ELF-1 (cell line): Measurements from ENCODE around the gene IFNG.

Experiments
- DNase-seq: peaks from one replicate; pipeline ENCODE4 v3.0.0-alpha.2; 2016; ENCODE audit warnings: low read depth, low spot score

The IFNG gene

GRCh38 chr12:68166317-68166831, 6.8 kb upstream of the IFNG start:
- no peak for DNase-seq

GRCh38 chr12:68163560-68164081, 4.1 kb upstream of the IFNG start:
- no peak for DNase-seq

DNA sequence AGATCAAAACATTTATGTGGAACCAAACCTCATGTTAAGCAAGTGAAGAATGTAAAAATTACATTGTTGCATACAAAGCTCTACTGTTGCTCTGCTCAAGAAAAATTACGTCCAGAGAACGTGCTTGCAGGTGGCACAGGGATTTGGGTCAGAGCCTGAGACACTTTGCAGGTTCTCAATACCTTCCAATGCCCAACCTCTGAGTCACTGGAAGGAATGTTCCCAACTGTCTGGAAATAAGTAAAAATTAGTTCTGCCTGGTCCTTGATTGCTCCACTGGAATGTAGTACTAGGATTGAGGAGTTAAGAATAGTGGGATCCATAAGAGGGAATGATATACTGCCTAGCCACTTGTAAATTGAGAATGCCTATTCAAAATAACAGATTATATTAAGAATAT, 2.8 kb upstream of the IFNG start:
- DNase-seq: no peak

DNA sequence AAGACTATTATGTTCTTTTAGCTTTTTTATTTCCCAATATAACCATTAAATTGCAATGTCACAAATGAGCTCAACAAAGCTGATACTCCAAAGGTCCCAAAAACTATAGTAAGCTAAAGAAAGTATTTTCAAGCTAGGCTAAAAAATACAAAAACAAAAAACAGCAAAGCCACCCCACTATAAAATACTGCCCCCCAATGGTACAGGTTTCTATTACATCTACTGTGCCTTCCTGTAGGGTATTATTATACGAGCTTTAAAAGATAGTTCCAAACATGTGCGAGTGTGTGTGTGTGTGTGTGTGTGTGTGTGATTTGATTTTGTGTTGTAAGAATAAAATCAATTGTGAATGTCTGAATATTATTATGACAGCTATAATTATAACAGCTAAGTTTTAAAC, 1.1 kb downstream of the IFNG start:
- no peak for DNase-seq

GRCh38 chr12:68157380-68157779, 2.2 kb downstream of the IFNG start:
- DNase-seq: no peak

DNA sequence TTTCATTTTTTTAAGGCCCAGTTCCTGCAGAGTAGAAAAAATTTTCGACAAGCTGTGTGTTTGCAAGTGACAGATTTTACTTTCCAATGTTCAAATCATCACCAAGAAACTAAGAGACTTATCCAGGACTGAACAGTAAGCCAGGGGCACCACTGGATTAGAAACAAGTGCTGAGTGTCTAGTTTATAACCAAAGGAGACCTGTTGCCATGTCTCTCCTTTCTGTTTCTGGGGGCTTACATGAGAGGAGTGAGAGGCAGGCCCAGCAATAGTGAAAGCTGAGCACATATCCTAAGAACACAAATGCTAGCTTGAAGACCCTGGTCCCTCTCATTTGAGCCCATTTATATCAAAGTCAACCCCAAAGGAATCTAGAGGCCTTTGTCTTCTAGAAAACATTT, 2.9 kb downstream of the IFNG start:
- DNase-seq: no peak

DNA sequence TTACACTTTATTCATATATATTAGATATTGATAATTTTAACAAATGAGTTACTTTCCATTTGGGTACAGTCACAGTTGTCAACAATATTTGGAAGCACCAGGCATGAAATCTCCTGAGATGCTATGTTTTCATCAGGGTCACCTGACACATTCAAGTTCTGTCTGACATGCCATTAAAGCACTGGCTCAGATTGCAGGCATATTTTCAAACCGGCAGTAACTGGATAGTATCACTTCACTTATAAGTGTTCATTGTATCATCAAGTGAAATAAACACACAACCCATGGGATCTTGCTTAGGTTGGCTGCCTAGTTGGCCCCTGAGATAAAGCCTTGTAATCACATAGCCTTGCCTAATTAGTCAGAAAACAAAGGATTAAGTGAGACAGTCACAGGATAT, 4.8 kb downstream of the IFNG start:
- no peak for DNase-seq

DNA sequence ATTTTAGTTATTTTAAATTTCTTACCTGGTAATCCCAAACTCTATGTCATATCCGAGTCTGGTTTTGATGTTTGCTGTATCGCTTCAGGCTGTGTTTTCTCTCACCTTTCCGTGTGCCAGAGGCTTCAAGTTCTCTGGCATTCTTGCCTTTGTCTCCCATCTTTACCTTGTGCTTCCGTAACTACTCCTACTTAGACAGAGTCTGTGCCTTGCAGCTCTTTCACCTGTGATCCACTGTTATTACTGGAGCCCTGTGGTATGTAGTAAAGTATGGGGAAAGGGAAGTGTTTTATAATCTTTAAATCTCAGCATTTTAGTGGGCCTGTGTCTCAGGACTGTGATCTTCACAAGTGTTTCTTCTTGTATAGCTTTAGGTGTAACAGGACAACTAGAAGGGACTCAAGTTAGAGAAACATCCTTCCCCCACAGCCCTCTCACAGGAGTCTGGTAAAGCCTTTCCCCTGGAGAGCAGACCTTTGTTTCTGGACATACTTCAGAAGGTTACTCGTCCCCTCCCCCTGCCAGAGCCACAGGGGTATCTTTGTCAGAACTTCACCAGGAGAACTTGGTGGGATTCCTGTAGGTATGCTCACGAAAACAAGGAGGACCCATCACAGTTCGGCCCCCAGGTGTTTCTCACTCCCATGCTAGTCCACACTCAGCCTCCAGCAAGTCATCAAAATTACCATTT, 11.1 kb downstream of the IFNG start:
- peak; percentile 57 for DNase-seq

DNA sequence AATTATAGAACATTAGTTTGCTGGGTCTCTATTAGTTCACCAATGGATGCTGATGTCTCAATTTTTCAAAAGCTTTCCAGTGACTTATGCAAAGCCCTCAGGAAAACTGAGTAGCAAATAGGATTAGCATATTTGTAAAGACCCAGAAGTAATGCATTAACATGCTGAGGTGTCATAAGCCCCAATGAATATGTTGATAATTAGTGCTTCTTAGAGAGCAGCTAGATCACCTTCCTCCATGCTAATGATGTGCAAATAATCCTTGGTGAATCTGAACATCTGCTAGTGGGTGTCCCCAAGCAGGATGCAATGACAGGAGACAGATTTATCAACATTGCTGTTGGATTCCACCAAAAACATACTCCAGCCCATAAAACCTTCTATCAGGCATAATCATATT, 19.0 kb downstream of the IFNG start:
- DNase-seq: no peak

- no peak for DNase-seq
These were observed 19.6 kb downstream of the IFNG start for GRCh38 chr12:68139941-68140340.

GRCh38 chr12:68139001-68139400, 20.5 kb downstream of the IFNG start:
- DNase-seq: no peak

GRCh38 chr12:68138480-68138879, 21.1 kb downstream of the IFNG start:
- no peak for DNase-seq

GRCh38 chr12:68137335-68137830, 22.2 kb downstream of the IFNG start:
- DNase-seq: no peak

DNA sequence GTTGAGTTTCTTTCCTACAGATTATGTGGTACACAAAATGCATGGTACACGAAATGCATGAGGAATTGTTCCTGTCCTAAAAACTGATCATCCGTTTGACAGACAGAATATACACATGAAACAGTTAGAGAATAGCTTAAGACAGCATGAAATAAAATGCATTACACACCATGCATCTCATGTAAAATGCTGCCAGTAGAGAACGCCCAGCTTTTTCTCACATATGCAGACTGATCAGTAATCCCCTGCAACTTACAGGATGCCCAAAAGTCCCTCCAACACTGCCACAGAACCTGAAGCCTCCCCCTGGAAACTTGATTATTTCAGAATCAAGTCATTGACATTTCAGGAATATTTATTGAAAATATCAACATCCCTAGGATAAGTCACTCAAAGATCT, 24.0 kb downstream of the IFNG start:
- no peak for DNase-seq

DNA sequence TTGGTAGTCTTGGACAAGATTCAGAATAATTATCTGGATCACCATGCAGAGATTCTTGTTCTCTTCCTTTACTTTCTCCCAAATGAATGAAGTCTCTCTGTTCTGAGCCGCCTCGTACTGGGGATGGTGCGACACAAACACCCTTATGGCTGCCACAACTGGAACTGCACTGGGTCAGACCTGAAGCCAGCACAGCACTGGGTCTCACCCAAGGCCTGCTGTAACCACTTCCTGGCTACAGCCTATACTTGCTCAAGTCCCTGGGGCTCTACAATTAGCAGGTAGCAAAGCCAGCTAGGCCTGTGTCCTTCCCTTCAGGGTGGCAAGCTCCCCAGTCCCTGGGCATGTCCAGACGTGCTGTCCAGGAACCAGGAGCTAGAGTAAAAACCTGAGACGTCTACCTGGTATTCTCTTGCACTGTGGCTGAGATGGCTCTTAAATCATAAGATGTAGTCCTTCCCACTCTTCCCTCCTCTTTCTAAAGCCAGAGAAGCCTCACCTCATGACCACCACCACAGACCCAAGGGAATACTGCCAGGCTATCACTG, 27.6 kb downstream of the IFNG start:
- DNase-seq: peak; percentile 10

DNA sequence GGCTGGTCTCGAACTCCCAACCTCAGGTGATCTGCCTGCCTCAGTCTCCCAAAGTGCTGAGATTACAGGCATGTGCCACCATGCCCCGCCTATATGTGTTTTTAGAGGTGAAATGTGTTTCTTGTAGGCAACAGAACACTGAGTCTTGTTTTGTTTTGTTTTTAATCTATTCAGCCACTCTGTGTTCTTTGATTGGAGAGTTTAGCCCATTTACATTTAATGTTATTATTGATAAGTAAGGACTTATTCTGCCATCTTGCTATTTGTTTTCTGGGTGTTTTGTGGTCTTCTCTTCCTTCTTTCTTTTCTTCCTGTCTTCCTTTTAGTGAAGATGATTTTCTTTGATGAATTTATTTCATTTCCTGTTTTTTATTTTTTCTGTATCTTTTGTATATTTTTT, 29.6 kb downstream of the IFNG start:
- no peak for DNase-seq

DNA sequence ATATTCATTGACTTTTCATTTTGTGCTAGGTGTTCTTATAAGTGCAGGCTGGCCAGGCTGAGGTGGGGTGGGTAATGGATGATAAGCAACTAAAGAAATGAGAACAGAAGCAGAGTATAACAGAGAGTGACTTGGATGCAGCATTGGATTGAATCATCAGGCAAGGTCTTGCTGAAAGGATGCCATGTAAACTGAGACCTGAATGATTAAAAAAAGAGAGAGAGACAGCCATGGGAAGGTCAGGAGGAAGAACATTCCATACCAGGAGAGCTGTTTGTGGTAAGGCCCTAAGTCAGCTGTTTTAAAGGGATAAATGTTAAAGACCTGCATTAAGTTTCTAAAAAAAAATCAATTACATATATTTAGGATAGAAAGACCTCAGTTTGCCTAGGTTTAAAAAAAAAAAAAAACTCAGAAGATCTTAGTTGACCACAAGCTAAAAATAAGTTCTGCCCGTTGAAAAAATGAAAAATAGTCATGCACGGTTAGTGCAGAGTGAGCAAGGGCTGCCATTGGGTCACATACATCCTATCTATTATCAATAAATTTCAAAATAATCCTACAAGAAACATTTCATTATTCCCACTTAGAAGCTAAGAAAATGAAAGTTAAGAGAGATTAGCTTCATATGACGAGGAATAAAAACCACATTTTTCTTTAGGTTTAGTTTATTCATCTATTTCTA, 37.2 kb downstream of the IFNG start:
- DNase-seq: no peak

DNA sequence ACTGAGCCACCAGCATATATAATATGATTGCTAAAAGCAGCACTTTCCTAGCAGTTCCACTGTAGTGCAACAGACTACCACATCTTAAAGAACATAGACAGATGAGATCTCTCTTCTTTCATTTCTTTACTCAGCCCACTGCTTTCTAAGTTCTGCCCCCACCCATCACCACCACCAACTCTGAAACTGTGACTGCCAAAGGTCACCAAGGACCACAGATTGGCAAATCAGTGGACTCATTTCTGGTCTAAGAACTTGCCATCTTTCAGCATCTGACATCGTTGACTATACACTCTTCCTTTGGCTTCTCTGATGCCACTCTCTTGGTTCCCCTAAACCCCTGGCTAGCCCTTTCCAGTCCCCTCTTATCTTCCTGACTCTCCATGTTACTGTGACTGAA, 38.4 kb downstream of the IFNG start:
- no peak for DNase-seq

GRCh38 chr12:68119724-68120211, 39.8 kb downstream of the IFNG start:
- no peak for DNase-seq

DNA sequence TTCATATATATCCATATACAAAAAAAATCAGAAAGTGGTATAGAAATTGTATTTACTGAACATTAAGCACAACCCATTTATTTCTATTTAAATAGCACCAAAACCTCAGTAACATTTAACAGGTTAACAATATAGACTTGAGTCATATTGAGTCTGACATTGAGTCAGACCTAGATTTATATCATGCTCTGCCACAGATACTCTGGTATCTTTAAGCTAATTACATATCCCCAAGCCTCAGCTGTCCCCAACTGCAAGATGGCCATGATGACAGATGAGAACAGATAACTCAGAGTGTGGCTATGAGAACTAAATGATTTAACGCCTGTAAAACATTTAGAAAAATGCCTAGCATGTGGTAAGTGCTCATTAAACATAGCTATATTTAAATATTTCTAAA, 40.3 kb downstream of the IFNG start:
- DNase-seq: no peak

DNA sequence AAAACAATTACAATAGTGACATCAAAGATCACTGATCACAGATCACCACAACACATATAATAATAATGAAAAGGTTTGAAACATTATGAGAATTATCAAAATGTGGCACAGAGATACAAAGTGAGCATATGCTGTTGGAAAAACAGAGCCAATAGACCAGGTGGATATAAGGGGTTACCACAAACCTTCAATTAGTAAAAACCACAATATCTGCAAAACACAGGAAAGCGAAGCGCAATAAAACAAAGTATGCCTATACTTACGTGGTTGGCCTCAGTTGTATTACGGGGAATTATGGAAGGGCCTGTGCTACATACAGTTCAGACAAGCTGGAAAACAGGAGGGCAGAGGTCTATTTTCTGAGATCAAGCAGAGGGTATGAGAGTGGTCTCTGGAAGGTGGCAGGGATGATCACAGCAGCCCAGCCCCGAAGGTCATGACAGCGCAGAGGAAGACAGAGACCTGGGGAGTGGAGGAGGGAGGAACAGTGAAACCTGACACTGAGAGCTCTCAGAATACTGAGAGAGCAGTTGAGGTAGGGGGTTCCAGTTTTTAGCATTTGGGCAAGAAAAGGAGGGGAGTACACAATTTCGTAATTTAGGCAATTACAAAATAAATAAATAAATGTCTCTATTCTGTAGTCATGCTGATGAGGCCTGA, 41.3 kb downstream of the IFNG start:
- DNase-seq: no peak

DNA sequence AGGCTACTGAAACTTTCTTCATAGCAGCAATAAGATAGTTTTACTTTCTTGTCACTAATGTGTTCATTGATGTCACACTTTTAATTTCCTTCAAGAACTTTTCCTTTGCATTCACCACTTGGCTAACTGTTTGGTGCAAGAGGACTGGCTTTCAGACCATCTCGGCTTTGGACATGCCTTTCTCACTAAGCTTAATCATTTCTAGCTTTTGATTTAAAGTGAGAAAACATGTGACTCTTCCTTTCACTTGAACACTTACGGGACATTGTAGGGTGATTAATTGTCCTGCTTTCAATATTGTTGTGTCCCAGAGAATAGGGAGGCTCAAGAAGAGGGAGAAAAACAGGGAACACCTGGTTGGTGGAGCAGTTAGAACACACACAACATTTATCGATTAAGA, 41.9 kb downstream of the IFNG start:
- no peak for DNase-seq
